Sigmoid colon (tissue), 4 donors: Measurements from ENCODE around the gene RNF123.

ENCODE experiments used
- CTCF ChIP-seq, 4 experiments: fragments of 450-650 bp in 3 of 4; fragments of 200-600 bp in 1 of 4; IDR thresholded peaks; one replicate each; pipeline ENCODE4 v1.5.1; 2016 to 2019; ENCODE audit warnings: antibody characterized with exemption in 4 of 4, mild to moderate bottlenecking in 3 of 4, moderate library complexity in 2 of 4
- EP300 ChIP-seq, 4 donors: sonication (generic); formaldehyde crosslinking; IDR thresholded peaks; one replicate each; pipeline ENCODE4 v1.6.1; 2017; ENCODE audit warnings: antibody characterized with exemption in 4 of 4
- POLR2A ChIP-seq, 2 donors: fragments of 450-650 bp; IDR thresholded peaks; one replicate each; pipeline ENCODE4 v1.6.1; 2016; ENCODE audit warnings: antibody characterized with exemption in 2 of 2, mild to moderate bottlenecking in 2 of 2, moderate library complexity in 2 of 2

- TF ChIP-seq CTCF (IDR thresholded peaks at IDR 0.05), result no peak
- no peak for TF ChIP-seq EP300 (IDR thresholded peaks at IDR 0.05)
- TF ChIP-seq POLR2A (IDR thresholded peaks at IDR 0.05), result no peak
These were observed 13.4 kb upstream of the RNF123 start for GRCh38 chr3:49675912-49676311.
